ENCODE data around the gene CD19. TPM values are rescaled to one million over a fixed set of nuclear protein-coding genes. Genes with fewer than 3 reads are reported as not detected.
"Not testable (repeated sequence)": the region's sequence is repeated elsewhere in the genome, so short reads cannot be mapped to it uniquely, and the experiment has no call there.

Gene CD19
- total RNA-seq, 2 experiments from 2014 or later, result 131 to 139 TPM

DNA sequence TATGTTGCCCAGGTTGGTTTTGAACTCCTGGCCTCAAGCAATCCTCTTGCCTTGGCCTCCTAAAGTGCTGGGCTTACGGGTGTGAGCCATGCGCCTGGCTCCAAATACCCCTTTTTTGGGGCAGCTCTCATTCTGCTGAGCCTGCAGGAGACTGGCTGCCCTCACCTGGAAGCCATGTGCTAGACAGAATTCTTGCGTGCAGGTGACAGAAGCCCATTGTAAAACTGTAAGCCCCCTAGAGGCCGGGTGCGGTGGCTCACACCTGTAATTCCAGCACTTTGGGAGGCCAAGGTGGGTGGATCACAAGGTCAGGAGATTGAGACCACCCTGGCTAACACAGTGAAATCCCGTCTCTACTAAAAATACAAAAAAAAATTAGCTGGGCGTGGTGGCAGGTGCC is 48.6 kb downstream of the CD19 start:
- TF ChIP-seq CTCF (conservative IDR thresholded peaks at IDR 0.05; ENCODE audit: low read length), result peak; percentile 32; the same call in 1 of the 2 replicates
- CTCF ChIA-PET (ENCODE audit: unreplicated experiment); DNase-seq (ENCODE audit: low spot score); H2AFZ ChIP-seq (ENCODE audit: low read length); H3K9me3 ChIP-seq (ENCODE audit: low read length); H3K79me2 ChIP-seq (ENCODE audit: insufficient read depth, low read depth, low read length); intact Hi-C loops (cut with micrococcal nuclease; ENCODE audit: unreplicated experiment); BruUV-seq (replicated peaks); H4K20me1 ChIP-seq (ENCODE audit: insufficient read depth, low read length); H3K27ac ChIP-seq (ENCODE audit: low read depth, low read length, poor library complexity, severe bottlenecking); H3K9me2 ChIP-seq (ENCODE audit: insufficient read depth, low read length); H3K4me2 ChIP-seq (ENCODE audit: low read length); H3K4me3 ChIP-seq (ENCODE audit: low read depth, low read length, poor library complexity, severe bottlenecking): not testable (repeated sequence)
- POLR2A ChIA-PET, result interaction anchor here (0.6 to 0.7 kb wide), 2 partner anchors 9 to 33 kb away, joined by 3 read pairs; no protein-coding TSS in a partner anchor
- Histone ChIP-seq H3K36me3 (ENCODE audit: insufficient read depth, low read length) (peaks cover 31% of the 10 kb centered on the region), H3K4me1 (ENCODE audit: insufficient read depth, low read length, poor library complexity, severe bottlenecking) (peaks cover 15% of the 10 kb centered on the region)

DNA sequence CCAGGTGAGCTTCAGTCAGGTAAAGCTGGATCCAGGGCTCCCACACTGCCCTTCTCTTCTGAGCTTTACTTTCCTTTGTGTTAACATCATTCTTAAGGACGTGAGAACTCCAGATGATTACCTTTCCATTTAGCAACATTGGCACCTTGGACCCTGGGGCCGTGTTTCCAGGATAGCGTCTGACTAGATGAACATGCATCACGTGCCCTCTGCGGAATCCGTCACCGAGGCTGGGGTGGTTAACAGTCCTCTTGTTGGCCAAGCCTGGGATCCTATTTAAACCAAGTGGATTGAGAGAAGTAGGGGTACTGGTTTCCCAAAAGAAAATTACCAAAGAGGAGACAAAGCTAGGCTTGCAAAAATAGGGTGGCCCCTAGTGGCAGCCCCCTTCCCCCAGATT is 49.2 kb downstream of the CD19 start:
- Histone ChIP-seq H3K9me3 (ENCODE audit: low read length) (peaks cover 10% of the 10 kb centered on the region), H3K4me2 (ENCODE audit: low read length) (no peak overlapping the region), H3K4me3 (ENCODE audit: low read depth, low read length, poor library complexity, severe bottlenecking) (no peak overlapping the region), H3K36me3 (ENCODE audit: insufficient read depth, low read length) (peaks cover 31% of the 10 kb centered on the region), H4K20me1 (ENCODE audit: insufficient read depth, low read length) (no peaks in the 10 kb centered on the region), H3K9me2 (ENCODE audit: insufficient read depth, low read length) (no peaks in the 10 kb centered on the region), H2AFZ (ENCODE audit: low read length) (no peak overlapping the region), H3K79me2 (ENCODE audit: insufficient read depth, low read depth, low read length) (no peaks in the 10 kb centered on the region), H3K4me1 (ENCODE audit: insufficient read depth, low read length, poor library complexity, severe bottlenecking) (peaks cover 16% of the 10 kb centered on the region), H3K27ac (ENCODE audit: low read depth, low read length, poor library complexity, severe bottlenecking) (no peak overlapping the region)
- intact Hi-C loops (cut with micrococcal nuclease; ENCODE audit: unreplicated experiment), result no loop called here
- TF ChIP-seq EZH2phosphoT487 (IDR thresholded peaks at IDR 0.05; ENCODE audit: borderline replicate concordance, low read depth, low read length), result no peak
- no peak for TF ChIP-seq CTCF (conservative IDR thresholded peaks at IDR 0.05; ENCODE audit: low read length)
- CTCF ChIA-PET (ENCODE audit: unreplicated experiment), result no interaction called here
- POLR2A ChIA-PET, result interaction anchor here (0.5 kb wide), 1 partner anchor 14 kb away, joined by 4 read pairs; no protein-coding TSS in a partner anchor
- BruUV-seq (replicated peaks), result no TSS peak
- no peak for DNase-seq (ENCODE audit: low spot score)

DNA sequence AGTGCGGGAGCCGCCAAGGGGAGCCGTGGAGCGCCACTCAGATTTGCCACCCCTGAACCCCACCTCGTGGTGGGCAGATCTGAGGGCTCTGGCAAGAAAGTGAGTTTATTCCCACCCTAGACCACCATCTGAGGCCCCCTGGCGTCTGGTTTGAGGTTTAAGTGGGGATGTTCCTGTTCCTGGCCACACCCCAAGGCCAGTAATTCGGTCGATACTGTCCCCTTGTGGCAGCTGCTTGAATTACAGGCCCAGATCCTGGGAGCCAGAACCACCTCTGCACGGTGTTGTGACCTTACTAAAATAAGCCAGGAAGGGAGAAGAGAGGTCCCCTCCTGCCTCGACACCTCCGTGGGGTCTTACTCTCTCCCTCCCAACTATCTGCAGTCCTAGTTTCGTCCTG is 49.7 kb downstream of the CD19 start:
- peaks cover 10% of the 10 kb centered on the region for H3K9me3 ChIP-seq (ENCODE audit: low read length)
- H3K9me2 ChIP-seq (ENCODE audit: insufficient read depth, low read length), result no peaks in the 10 kb centered on the region
- no peaks in the 10 kb centered on the region for H4K20me1 ChIP-seq (ENCODE audit: insufficient read depth, low read length)
- H3K79me2 ChIP-seq (ENCODE audit: insufficient read depth, low read depth, low read length), result no peaks in the 10 kb centered on the region
- no peak overlapping the region for H3K27ac ChIP-seq (ENCODE audit: low read depth, low read length, poor library complexity, severe bottlenecking)
- POLR2A ChIA-PET, result interaction anchor here (0.5 kb wide), 1 partner anchor 13 kb away, joined by 4 read pairs; no protein-coding TSS in a partner anchor
- CTCF ChIA-PET (ENCODE audit: unreplicated experiment), result no interaction called here
- TF ChIP-seq EZH2phosphoT487 (IDR thresholded peaks at IDR 0.05; ENCODE audit: borderline replicate concordance, low read depth, low read length), result no peak
- TF ChIP-seq CTCF (conservative IDR thresholded peaks at IDR 0.05; ENCODE audit: low read length), result peak; percentile 86
- intact Hi-C loops (cut with micrococcal nuclease; ENCODE audit: unreplicated experiment), result no loop called here
- DNase-seq (ENCODE audit: low spot score), result peak; percentile 39
- peaks cover 17% of the 10 kb centered on the region for H3K4me1 ChIP-seq (ENCODE audit: insufficient read depth, low read length, poor library complexity, severe bottlenecking)
- BruUV-seq (replicated peaks), result no TSS peak
- no peak overlapping the region for H2AFZ ChIP-seq (ENCODE audit: low read length)
- H3K4me3 ChIP-seq (ENCODE audit: low read depth, low read length, poor library complexity, severe bottlenecking), result no peak overlapping the region
- peaks cover 31% of the 10 kb centered on the region for H3K36me3 ChIP-seq (ENCODE audit: insufficient read depth, low read length)
- H3K4me2 ChIP-seq (ENCODE audit: low read length), result no peak overlapping the region
